GM19099 (cell line): ENCODE data around the gene SH3RF1.

Source experiments
- POLR2A ChIP-seq: IDR thresholded peaks from 3 replicates; pipeline ENCODE4 v1.6.1; 2011; ENCODE audit warnings: low read depth; ENCODE audit not compliant: insufficient read length; ENCODE audit errors: extremely low read depth

The SH3RF1 gene

GRCh38 chr4:169270810-169271691 is at the start of gene SH3RF1:
TSS of gene SH3RF1 (minus strand) at chr4:169270956. CDS start at chr4:169269212, 1,744 bp downstream.
- peak; percentile 66 for TF ChIP-seq POLR2A

DNA sequence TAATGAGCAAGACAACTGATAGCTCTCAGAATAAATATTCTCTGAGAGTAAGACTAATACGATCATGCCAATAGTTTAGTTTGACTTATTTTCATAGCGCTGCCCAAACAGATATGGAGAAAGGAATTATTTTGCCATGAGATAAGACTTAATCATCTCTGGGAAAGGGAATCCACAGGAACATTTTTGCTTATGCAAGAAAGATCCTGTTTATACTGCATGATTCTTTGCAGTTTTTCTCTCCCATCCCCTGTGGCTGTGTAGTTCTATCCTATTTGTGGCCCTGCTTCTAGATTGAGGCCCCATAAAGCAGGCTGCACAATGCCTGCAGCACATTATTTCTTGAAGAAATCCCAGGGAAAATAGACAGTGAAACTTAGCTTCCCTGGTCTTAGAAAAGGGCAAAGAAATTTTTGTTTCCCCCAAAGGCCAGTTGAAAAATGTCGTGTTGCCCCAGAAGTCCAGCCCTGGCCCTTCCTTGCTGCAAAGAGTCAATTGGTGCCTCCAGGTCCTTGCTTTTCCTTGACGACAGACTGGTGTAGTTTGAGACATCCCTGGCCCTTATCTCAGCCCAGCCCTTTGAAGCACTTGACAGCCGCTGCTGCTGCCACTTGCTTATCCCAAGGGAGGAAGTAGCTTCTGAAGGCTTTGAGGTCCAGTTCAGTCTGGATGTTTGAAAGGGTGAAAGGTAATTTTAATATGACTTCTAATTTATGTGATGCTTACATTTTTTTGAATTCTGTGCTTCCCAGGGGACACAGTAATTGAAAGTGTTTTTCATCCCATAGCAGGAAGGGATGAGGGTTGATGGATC is 45.0 kb upstream of the SH3RF1 start:
- TF ChIP-seq POLR2A: no peak

GRCh38 chr4:169314906-169315305 is 44.1 kb upstream of the SH3RF1 start:
- no peak for TF ChIP-seq POLR2A

DNA sequence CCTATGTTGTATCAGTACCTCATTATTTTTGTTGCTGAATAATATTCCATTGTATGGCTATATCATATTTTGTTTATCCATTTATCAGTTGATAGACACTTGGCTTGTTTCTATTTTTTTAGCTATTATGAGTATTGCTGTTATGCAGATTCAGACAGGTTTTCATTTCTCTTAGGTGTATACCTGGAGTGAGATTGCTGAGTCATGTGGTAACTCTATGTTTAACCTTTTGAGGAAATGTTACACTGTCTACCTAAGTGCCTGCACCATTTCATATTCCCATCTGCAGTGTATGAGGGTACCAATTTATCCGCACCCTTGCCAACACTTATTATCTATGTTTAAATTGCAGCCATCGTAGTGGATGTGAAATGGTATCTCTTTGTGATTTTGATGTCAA is 43.0 kb upstream of the SH3RF1 start:
- TF ChIP-seq POLR2A: no peak

DNA sequence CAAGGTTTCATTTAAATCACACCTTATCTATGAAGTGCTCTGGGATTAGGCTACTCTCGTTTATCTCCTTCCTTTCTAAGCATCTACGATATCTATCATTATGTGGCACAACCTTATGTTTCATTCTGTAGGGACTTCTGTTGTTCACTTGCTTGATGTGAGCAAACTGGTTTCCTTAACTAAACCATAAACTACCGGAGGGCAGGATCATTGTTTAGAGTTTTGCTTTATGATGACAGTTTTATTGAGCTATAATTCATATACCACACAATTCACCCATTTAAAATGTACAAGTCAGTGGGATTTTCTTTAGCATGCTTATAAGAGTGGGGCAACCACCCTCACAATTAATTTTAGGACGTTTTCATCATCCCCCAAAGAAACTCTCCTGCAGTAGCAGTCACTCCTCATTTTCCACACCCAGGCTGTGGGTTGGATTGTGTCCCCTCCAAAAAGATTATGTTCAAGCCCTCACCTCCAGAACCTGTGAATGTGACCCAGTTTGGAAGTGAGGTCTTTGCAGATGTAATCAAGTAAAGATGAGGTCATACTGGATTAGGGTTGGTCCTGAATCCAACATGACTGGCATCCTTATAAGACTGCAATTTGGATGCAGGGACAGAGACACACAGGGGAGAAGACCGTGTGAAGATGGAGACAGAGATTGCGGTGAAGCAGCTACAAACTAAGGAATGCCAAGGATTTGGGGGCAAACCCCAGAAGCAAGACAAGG is 42.1 kb upstream of the SH3RF1 start:
- no peak for TF ChIP-seq POLR2A

DNA sequence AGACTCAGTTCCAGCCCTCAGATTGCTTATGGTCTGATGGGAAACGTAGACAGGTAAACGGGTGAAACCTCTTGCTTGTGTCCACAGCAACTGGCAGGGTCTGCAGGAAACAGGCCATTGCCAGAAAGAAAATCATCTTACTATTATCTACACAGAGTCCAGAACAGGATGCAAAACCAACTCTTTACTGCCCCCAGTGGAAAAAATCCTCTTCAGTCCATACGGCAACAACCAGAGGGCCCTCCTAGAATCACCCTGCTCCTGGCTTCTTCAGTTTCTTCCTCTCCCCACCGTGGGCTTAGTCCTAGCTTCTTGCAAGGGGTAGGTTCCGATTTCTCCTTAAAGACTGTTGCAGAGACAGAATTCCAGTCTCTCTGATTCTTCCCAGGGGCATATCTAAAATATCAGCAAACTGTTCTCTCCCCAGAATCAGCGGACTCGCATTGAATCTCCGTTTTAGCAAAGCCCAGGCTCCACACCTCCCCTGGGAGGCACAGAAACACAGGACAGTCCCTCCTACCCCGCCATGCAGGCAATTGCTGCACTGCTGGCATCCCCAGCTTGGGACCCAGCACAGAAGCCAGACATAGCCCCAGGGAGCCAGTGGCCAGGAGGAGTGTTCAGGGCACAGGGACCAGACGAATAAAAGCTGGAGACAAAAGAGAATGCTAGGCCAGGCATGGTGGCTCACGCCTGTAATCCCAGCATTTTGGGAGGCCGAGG is 41.0 kb upstream of the SH3RF1 start:
- no peak for TF ChIP-seq POLR2A

GRCh38 chr4:169309326-169309967 is 38.7 kb upstream of the SH3RF1 start:
- no peak for TF ChIP-seq POLR2A

DNA sequence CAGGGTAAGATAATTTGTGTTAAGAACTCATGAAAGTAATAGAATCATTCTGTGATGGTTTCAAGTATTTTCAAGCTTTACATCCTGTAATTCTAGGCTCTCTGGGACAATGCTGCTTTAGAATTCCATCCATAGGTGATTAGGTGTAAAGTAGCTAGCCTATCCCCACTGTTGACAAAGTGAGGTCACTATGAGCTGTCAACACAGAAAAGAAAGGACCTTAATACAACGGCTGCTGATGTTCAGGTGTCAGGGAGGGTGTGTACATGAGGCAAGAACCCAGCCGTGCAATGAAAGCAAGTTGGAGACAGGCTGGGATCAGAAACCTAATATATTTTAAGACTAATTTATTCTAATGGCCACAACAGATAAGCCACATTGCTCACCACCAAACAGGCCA is 36.8 kb upstream of the SH3RF1 start:
- no peak for TF ChIP-seq POLR2A

- TF ChIP-seq POLR2A: no peak
Measured at GRCh38 chr4:169305651-169306050, 34.9 kb upstream of the SH3RF1 start.

GRCh38 chr4:169305173-169305572 is 34.4 kb upstream of the SH3RF1 start:
- no peak for TF ChIP-seq POLR2A

DNA sequence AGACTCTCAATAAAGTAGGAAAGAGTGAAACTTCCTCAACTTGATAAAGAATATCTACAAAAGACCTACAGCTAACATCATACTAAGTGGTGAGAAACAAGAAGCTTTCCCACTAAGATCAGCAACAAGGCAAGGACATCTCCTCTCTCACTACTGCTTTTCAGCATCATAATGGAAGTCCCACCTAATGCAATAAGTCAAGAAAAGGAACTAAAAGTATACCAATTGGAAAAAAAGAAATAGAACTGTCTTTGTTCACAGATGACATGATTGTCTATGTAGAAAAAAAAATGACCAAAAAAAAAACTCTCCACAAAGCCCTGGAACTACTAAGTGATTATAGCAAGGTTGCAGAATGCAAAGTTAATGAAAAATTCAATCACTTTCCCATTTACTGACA is 25.1 kb upstream of the SH3RF1 start:
- TF ChIP-seq POLR2A: no peak

GRCh38 chr4:169293343-169294176 is 22.8 kb upstream of the SH3RF1 start:
- no peak for TF ChIP-seq POLR2A
